HFFc6 (cell line): ENCODE results near the gene SPSB2. TPM values are rescaled to one million over a fixed set of nuclear protein-coding genes. Genes with fewer than 3 reads are reported as not detected.

ENCODE experiments used
- DNase-seq: peaks from one replicate; pipeline ENCODE4 v3.0.0-alpha.2; 2018
- H3K27ac Mint-ChIP-seq: 2 replicates; pipeline ENCODE4 v1.8.0; 2020; ENCODE audit warnings: mild to moderate bottlenecking, mixed read lengths
- H3K27me3 Mint-ChIP-seq: 2 replicates; pipeline ENCODE4 v1.8.0; 2021; ENCODE audit warnings: mild to moderate bottlenecking, moderate library complexity, mixed read lengths; ENCODE audit not compliant: insufficient read depth
- H3K36me3 Mint-ChIP-seq: 2 replicates; pipeline ENCODE4 v1.8.0; 2021; ENCODE audit warnings: low read depth, mixed read lengths
- H3K4me1 Mint-ChIP-seq: 2 replicates; pipeline ENCODE4 v1.8.0; 2020; ENCODE audit warnings: low read depth, mixed read lengths
- H3K4me3 Mint-ChIP-seq: 2 replicates; pipeline ENCODE4 v1.8.0; 2020; ENCODE audit warnings: mild to moderate bottlenecking, moderate library complexity, mixed read lengths
- H3K9me3 Mint-ChIP-seq: 2 replicates; pipeline ENCODE4 v1.8.0; 2020; ENCODE audit warnings: mild to moderate bottlenecking, mixed read lengths
- total RNA-seq, 6 experiments: library from RNA; stranded (reverse); fragmentation: NEBNext Ultra II Directional; extraction: Animal tissue kit (Norgen Biotek cat#: 25700); gene quantifications; 2 replicates in 1 of 6; 3 replicates in 5 of 6; pipeline ENCODE4 v1.2.3, GENCODE V29; 2021
- TF ChIP-seq, protein P1 (sequence below): fragments of 200-600 bp; sonication (generic); IDR thresholded peaks from 2 replicates; pipeline ENCODE4 v1.5.0; 2021; ENCODE audit warnings: antibody characterized with exemption, mild to moderate bottlenecking

The SPSB2 gene
- total RNA-seq, 6 experiments from 2014 or later, result 12.1 to 13.9 (median 13.0) TPM

DNA sequence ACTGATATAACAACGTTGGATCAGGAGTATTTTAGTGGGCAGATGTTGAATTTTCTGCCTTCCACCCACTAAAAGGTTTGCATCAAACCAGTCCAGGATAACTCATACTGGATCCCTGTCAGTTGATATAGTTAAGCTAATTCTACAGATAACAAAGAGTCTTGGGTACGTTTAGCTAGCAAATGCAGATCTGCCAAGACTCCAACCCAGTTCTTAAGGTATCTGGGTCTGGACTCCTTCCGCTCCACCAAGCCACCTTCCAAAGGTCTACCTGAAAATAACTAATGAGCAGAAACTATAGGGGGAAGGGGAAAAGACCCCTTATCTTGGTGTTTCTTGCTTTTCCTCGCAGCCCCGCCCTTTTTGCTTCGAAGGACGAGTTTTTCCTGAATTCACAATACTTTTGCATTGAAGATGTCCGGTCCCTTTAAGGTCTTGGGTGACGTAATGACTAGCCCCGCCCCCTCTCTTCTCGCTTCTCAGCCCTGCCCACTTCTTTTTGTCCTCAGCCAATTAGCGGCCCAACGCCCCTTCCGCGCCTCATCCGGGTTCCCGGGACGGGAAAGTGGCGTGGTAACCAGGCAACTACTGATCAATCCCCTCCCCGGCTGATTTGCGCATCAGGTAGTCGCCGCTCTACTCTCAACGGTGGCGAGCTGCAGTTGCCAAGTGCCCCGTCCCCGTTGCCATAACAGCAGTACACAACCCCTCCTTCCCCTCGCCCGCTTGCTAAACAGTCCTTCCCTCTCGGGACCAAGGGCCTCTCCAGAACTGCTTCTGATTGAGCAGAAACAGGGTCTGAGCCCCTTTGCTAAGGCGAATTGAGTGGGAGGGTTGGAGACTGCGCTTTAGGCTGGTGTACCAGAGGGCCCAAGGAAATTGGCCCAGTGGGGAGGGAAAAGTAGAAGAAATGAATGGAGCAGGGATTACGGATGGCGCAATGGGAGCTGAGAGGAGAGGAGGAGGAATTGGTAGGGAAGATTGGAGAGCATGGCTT, 31.5 kb upstream of the SPSB2 start, which contains the start of gene LRRC23:
LRRC23 (plus strand) TSS at position 543 of the 997 bp plus-strand sequence. CDS start 812 bp downstream, outside the sequence.
- DNase-seq, result peak; percentile 93
- Mint-ChIP-seq H3K4me1 (no peaks in the 10 kb centered on the region), H3K27me3 (no peaks in the 10 kb centered on the region; the same call in 1 of the 2 replicates), H3K27ac (no peak within 1 kb of the TSS), H3K9me3 (no peaks in the 10 kb centered on the region), H3K4me3 (no peak within 1 kb of the TSS), H3K36me3 (no peaks in the 10 kb centered on the region)
- TF ChIP-seq, protein P1, sequence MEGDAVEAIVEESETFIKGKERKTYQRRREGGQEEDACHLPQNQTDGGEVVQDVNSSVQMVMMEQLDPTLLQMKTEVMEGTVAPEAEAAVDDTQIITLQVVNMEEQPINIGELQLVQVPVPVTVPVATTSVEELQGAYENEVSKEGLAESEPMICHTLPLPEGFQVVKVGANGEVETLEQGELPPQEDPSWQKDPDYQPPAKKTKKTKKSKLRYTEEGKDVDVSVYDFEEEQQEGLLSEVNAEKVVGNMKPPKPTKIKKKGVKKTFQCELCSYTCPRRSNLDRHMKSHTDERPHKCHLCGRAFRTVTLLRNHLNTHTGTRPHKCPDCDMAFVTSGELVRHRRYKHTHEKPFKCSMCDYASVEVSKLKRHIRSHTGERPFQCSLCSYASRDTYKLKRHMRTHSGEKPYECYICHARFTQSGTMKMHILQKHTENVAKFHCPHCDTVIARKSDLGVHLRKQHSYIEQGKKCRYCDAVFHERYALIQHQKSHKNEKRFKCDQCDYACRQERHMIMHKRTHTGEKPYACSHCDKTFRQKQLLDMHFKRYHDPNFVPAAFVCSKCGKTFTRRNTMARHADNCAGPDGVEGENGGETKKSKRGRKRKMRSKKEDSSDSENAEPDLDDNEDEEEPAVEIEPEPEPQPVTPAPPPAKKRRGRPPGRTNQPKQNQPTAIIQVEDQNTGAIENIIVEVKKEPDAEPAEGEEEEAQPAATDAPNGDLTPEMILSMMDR, result no peak

DNA sequence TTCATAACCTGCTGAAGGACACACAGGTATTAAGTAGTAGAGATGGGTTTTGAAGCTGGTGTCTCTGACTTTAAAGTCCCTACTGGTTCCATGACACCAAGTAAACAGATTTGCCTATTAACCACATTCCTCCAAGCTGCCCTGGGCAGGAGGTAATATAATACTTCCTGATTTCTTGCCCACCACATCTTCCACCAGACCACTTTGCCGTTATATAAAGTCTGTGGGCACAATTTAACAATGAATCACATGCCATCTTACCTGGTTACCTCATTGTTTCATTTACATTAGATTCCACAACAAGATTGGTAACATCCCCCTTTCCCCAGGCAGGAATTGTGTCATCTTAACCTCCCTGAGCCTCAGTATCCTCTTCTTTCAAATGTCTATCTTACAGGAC, 30.6 kb upstream of the SPSB2 start:
- TF ChIP-seq, protein P1, result no peak
- DNase-seq, result no peak
- Mint-ChIP-seq H3K4me1 (no peaks in the 10 kb centered on the region), H3K36me3 (no peaks in the 10 kb centered on the region), H3K9me3 (no peaks in the 10 kb centered on the region), H3K27ac (no peak overlapping the region), H3K4me3 (no peak overlapping the region), H3K27me3 (no peaks in the 10 kb centered on the region; the same call in 1 of the 2 replicates)

DNA sequence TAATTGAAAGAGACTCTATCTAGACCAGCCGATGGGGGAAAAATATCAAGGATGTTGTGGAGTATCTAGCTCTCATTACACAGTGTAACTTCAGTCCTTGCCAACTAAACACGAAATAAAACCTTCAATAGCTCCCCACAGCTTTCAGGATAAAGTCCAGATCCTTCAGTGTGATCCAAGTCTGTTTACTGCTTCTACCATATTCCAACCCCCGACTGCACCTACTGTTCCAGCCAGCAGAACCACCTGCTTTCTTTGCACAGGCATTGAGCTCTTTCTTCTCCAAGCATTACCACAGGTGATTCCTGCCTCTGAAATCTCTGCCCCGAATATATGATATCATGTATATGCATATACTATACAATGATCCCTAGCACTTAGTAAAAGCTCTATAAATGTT, 29.3 kb upstream of the SPSB2 start:
- Mint-ChIP-seq H3K36me3 (no peaks in the 10 kb centered on the region), H3K4me3 (no peak overlapping the region), H3K9me3 (no peaks in the 10 kb centered on the region), H3K4me1 (no peaks in the 10 kb centered on the region), H3K27ac (no peak overlapping the region), H3K27me3 (no peaks in the 10 kb centered on the region; the same call in 1 of the 2 replicates)
- DNase-seq, result no peak
- TF ChIP-seq, protein P1, result no peak

DNA sequence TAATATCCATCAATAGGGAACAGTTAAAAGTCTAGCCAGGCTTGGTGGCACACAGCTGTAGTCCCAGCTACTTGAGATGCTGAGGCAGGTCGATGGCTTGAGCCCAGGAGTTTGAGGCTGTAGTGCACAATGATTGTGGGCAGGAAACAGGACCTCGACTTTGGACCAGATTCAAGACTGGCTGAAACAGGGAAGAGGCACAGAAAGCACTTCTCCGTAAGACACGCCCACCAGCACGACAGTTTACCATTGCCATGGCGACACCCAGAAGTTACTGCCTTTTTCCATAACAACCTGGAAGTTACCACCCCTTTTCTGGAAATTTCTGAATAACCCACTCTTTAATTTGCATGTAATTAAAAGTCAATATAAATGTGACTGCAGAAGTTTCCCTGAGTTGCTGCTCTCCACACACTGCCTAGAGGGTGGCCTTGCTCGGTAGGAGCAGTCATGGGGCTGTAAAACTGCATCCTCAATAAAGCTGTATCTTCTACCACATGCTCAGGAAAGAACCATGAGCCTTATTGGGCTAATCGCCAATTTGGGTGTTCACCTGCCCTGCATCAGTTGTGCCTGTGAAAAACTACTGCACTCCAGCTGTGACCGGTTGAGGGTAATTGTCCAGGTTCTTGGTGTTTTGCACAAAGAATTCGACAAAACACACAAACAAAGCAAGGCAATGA, 26.9 kb upstream of the SPSB2 start:
- Mint-ChIP-seq H3K4me3 (no peak overlapping the region), H3K27ac (no peak overlapping the region), H3K27me3 (peaks cover 3% of the 10 kb centered on the region), H3K36me3 (no peaks in the 10 kb centered on the region), H3K9me3 (no peaks in the 10 kb centered on the region), H3K4me1 (no peaks in the 10 kb centered on the region)
- DNase-seq, result no peak
- TF ChIP-seq, protein P1, result no peak

DNA sequence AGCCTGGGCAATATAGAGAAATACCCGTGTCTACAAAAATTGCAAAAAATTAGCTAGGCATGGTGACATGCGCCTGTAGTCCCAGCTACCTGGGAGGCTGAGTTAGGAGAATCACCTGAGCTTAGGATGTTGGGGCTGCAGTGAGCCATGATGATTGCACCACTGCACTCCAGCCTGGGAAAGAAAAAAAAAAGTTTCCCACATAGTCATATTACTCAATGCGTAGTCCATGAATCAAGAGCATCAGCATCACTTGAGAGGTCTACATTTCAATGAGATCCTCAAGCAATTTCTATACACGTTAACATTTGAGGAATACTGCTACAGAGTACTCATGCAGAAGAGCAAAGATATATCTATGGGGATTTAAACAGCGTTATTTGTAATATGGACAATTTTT, 26.3 kb upstream of the SPSB2 start:
- no peak for DNase-seq
- H3K27me3 Mint-ChIP-seq, result peaks cover 3% of the 10 kb centered on the region
- TF ChIP-seq, protein P1, result no peak
- H3K4me1 Mint-ChIP-seq, result no peaks in the 10 kb centered on the region
- no peaks in the 10 kb centered on the region for H3K36me3 Mint-ChIP-seq
- H3K27ac Mint-ChIP-seq, result no peak overlapping the region
- H3K9me3 Mint-ChIP-seq, result no peaks in the 10 kb centered on the region
- no peak overlapping the region for H3K4me3 Mint-ChIP-seq
